IgD-negative memory B cell (primary cell): ENCODE data around the gene FBXL7. TPM values are rescaled to one million over a fixed set of nuclear protein-coding genes. Genes with fewer than 3 reads are reported as not detected.

Experiments used
- H3K27ac Mint-ChIP-seq, 3 donors: one replicate each; pipeline ENCODE4 v1.8.0; 2020 to 2022; ENCODE audit warnings: mild to moderate bottlenecking in 3 of 3, mixed read lengths in 3 of 3, moderate library complexity in 1 of 3
- H3K27me3 Mint-ChIP-seq: one replicate; pipeline ENCODE4 v1.8.0; 2021; ENCODE audit warnings: mixed read lengths
- H3K36me3 Mint-ChIP-seq: one replicate; pipeline ENCODE4 v1.8.0; 2020; ENCODE audit warnings: mild to moderate bottlenecking, mixed read lengths
- H3K4me1 Mint-ChIP-seq, 3 donors: one replicate each; pipeline ENCODE4 v1.8.0; 2020 to 2022; ENCODE audit warnings: mixed read lengths in 3 of 3, mild to moderate bottlenecking in 1 of 3
- H3K4me3 Mint-ChIP-seq, 4 donors: one replicate each; pipeline ENCODE4 v1.8.0; 2020 to 2022; ENCODE audit warnings: mild to moderate bottlenecking in 4 of 4, mixed read lengths in 4 of 4, moderate library complexity in 3 of 4
- H3K9me3 Mint-ChIP-seq, 3 donors: one replicate each; pipeline ENCODE4 v1.8.0; 2020 to 2021; ENCODE audit warnings: mixed read lengths in 3 of 3, mild to moderate bottlenecking in 1 of 3
- polyA plus RNA-seq: library from polyadenylated mRNA; unstranded; fragments of 300-500 nt; fragmentation: Illumina TruSeq; gene quantifications from one replicate; pipeline ENCODE4 v1.2.3, GENCODE V29; 2021

The FBXL7 gene
- polyA plus RNA-seq, 1 donor from 2014 or later, result not detected

DNA sequence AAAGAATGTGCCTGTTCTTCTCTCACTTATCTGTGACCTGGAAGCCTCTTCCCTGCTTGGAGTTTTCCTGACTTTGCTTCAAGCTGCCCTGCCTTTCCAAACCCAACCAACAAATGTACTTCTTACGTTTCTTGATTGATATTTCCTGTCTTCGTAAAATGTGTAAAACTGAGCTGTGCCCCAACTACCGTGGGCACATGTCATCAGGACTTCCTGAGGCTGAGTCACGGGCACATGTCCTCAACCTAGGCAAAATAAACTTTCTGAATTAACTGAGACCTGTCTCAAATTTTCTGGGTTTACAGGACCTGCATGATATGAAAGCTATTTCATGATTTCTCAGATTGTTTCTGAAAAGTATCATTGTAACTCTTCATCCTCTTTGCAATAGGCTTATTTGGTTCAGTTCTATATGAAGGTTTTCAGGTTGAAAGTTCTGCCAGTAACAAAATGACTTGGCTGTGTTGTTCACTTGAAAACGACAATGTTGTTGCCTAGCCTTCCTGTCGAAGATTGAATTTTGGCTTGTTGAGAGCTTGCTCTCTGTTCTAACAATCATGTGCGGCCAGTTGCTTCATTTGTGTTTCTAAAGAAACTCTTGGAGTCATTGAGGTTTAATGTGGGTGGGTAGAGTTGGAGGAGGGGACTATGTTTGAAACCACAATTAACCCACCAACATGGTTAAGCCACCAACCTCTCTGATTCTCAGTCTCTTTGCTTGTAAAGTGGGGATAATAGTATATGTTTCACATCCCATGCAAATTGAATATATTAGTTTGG, 145.6 kb downstream of the FBXL7 start:
- peaks cover 0 to 1% (median 0%) of the 10 kb centered on the region in 3 donors for H3K4me1 Mint-ChIP-seq
- no peak overlapping the region for H3K4me3 Mint-ChIP-seq
- no peak overlapping the region for H3K27ac Mint-ChIP-seq

GRCh38 chr5:15646371-15646770, 146.4 kb downstream of the FBXL7 start:
- Mint-ChIP-seq H3K36me3 (no peaks in the 10 kb centered on the region), H3K4me3 (no peak overlapping the region), H3K27ac (no peak overlapping the region), H3K27me3 (no peaks in the 10 kb centered on the region), H3K4me1 (peaks cover 0 to 1% (median 0%) of the 10 kb centered on the region in 3 donors), H3K9me3 (peaks cover under 1 to 6% (median 3%) of the 10 kb centered on the region in 3 donors)

More for the DNA sequence above, 145.6 kb downstream of the FBXL7 start:
- peaks cover 3 to 6% (median 3%) of the 10 kb centered on the region in 3 donors for H3K9me3 Mint-ChIP-seq
- H3K36me3 Mint-ChIP-seq, result no peaks in the 10 kb centered on the region
- H3K27me3 Mint-ChIP-seq, result no peaks in the 10 kb centered on the region

GRCh38 chr5:15647251-15647650, 147.3 kb downstream of the FBXL7 start:
- Mint-ChIP-seq H3K36me3 (no peaks in the 10 kb centered on the region), H3K27me3 (no peaks in the 10 kb centered on the region), H3K27ac (no peak overlapping the region), H3K9me3 (peaks cover 0 to 6% (median 3%) of the 10 kb centered on the region in 3 donors), H3K4me1 (peaks cover 0 to 1% (median 0%) of the 10 kb centered on the region in 3 donors), H3K4me3 (no peak overlapping the region)

DNA sequence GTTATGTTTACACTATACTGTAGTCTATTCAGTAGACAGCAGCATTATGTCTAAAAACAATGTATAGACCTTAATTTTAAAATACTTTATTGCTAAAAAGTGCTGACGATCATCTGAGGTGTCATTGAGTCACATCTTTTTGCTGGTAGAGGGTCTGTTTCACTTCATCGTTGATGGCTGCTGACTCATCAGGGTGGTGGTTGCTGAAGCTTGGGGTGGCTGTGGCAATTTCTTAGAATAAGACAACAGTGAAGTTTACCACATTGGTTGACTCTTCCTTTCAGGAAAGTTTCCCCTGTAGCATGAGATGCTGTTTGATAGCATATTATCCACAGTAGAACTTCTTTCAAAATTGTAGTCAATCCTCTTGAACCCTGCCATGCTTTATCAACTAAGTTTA, 150.3 kb downstream of the FBXL7 start:
- Mint-ChIP-seq H3K9me3 (peaks cover 0 to 3% (median 3%) of the 10 kb centered on the region in 3 donors), H3K27me3 (no peaks in the 10 kb centered on the region), H3K4me1 (peaks cover 0 to 1% (median 0%) of the 10 kb centered on the region in 3 donors), H3K27ac (no peak overlapping the region), H3K36me3 (no peaks in the 10 kb centered on the region), H3K4me3 (no peak overlapping the region)

DNA sequence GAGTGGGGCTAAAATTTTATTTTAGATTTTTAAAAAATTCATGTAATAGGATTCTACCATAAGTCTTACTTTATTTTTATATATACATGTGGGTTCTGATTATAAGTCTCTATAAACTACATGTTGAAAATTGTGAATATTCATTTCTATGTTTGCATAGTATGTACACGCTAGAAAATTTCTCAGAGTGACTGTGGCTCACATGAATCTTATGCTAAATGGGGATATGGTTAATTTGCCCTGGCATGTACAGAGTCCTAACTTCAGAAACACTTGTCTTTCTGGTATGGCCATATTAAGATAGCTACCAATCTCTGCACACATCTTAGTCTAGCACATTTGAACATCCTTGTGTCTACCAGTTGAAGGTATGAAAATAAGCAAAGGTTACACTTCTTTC, 154.8 kb downstream of the FBXL7 start:
- Mint-ChIP-seq H3K27me3 (no peaks in the 10 kb centered on the region), H3K4me3 (no peak overlapping the region), H3K27ac (no peak overlapping the region), H3K4me1 (no peaks in the 10 kb centered on the region), H3K36me3 (no peaks in the 10 kb centered on the region), H3K9me3 (peaks cover 0 to 3% (median 2%) of the 10 kb centered on the region in 3 donors)

DNA sequence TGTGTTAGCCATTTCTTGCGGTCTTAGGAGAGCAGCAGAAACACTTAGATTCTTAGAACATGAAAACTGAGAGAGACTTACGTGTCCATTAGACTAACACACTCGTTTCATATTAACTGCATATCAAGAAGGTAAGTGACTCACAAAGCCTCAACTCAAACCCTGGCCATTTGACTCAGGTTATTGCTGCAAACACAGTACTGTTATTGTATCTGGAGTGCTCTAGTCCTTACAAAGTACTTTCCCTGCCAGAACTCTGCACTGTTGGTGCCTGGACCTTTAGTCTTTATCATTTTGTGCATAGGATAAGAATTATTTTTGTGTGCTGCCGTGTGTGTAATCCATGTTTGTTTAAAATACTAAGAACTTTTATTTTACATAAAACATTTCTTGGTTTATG, 155.7 kb downstream of the FBXL7 start:
- H3K4me1 Mint-ChIP-seq, result no peaks in the 10 kb centered on the region
- H3K27me3 Mint-ChIP-seq, result no peaks in the 10 kb centered on the region
- peaks cover 0 to 3% (median 2%) of the 10 kb centered on the region in 3 donors for H3K9me3 Mint-ChIP-seq
- no peak overlapping the region for H3K27ac Mint-ChIP-seq
- H3K36me3 Mint-ChIP-seq, result no peaks in the 10 kb centered on the region
- H3K4me3 Mint-ChIP-seq, result no peak overlapping the region

- Mint-ChIP-seq H3K4me1 (no peaks in the 10 kb centered on the region), H3K36me3 (no peaks in the 10 kb centered on the region), H3K27me3 (no peaks in the 10 kb centered on the region), H3K4me3 (no peak overlapping the region), H3K9me3 (peaks cover 0 to 15% (median 3%) of the 10 kb centered on the region in 3 donors), H3K27ac (no peak overlapping the region)
These were observed 165.0 kb downstream of the FBXL7 start for GRCh38 chr5:15664961-15665360.

- Mint-ChIP-seq H3K4me1 (no peaks in the 10 kb centered on the region), H3K9me3 (peaks cover 0 to 10% (median 2%) of the 10 kb centered on the region in 3 donors)
These were observed 169.8 kb downstream of the FBXL7 start for GRCh38 chr5:15669826-15670225.

GRCh38 chr5:15674716-15675115, 174.7 kb downstream of the FBXL7 start:
- Mint-ChIP-seq H3K27ac (no peak overlapping the region), H3K4me3 (no peak overlapping the region), H3K27me3 (no peaks in the 10 kb centered on the region), H3K36me3 (no peaks in the 10 kb centered on the region), H3K9me3 (peaks cover 3 to 17% (median 8%) of the 10 kb centered on the region in 3 donors), H3K4me1 (no peaks in the 10 kb centered on the region)

More at GRCh38 chr5:15669826-15670225, 169.8 kb downstream of the FBXL7 start:
- H3K27ac Mint-ChIP-seq, result no peak overlapping the region
- H3K27me3 Mint-ChIP-seq, result no peaks in the 10 kb centered on the region
- H3K4me3 Mint-ChIP-seq, result no peak overlapping the region
- no peaks in the 10 kb centered on the region for H3K36me3 Mint-ChIP-seq

DNA sequence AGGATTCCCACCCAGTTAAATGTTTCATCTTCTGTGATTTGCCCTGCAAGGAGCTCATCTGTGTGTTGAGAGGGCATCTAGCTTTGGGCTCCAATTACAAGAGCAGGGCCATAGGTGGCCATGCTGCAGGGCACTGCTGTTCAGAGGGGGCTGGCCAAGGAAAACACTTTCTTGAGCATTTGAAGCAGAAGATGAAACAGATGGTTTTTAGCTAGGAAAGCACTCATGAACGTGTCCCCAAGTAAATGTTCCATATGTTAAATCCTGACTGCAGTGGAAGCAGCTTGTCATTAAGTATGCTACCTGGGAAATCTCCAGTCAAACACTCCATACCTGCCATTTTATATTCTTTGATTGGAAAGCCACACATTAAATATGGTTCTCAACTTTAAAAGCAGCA, 176.6 kb downstream of the FBXL7 start:
- H3K27me3 Mint-ChIP-seq, result no peaks in the 10 kb centered on the region
- H3K27ac Mint-ChIP-seq, result no peak overlapping the region
- no peaks in the 10 kb centered on the region for H3K4me1 Mint-ChIP-seq
- peaks cover 3 to 11% (median 7%) of the 10 kb centered on the region in 3 donors for H3K9me3 Mint-ChIP-seq
- H3K36me3 Mint-ChIP-seq, result no peaks in the 10 kb centered on the region
- no peak overlapping the region for H3K4me3 Mint-ChIP-seq

- Mint-ChIP-seq H3K9me3 (peaks cover 3 to 11% (median 9%) of the 10 kb centered on the region in 3 donors), H3K4me1 (peaks cover 0 to 2% (median 0%) of the 10 kb centered on the region in 3 donors), H3K36me3 (no peaks in the 10 kb centered on the region), H3K4me3 (no peak overlapping the region), H3K27me3 (no peaks in the 10 kb centered on the region), H3K27ac (no peak overlapping the region)
These were observed 179.2 kb downstream of the FBXL7 start for GRCh38 chr5:15679161-15679560.

GRCh38 chr5:15680455-15680854, 180.5 kb downstream of the FBXL7 start:
- Mint-ChIP-seq H3K27ac (no peak overlapping the region), H3K4me3 (no peak overlapping the region), H3K36me3 (no peaks in the 10 kb centered on the region), H3K9me3 (peaks cover 3 to 11% (median 9%) of the 10 kb centered on the region in 3 donors), H3K27me3 (no peaks in the 10 kb centered on the region), H3K4me1 (peaks cover 0 to 2% (median 0%) of the 10 kb centered on the region in 3 donors)

- no peak overlapping the region for H3K4me3 Mint-ChIP-seq
- H3K27me3 Mint-ChIP-seq, result no peaks in the 10 kb centered on the region
- H3K4me1 Mint-ChIP-seq, result peaks cover 0 to 2% (median 0%) of the 10 kb centered on the region in 3 donors
- peaks cover 0 to 11% (median 9%) of the 10 kb centered on the region in 3 donors for H3K9me3 Mint-ChIP-seq
- H3K36me3 Mint-ChIP-seq, result no peaks in the 10 kb centered on the region
- H3K27ac Mint-ChIP-seq, result no peak overlapping the region
These were observed 182.1 kb downstream of the FBXL7 start for GRCh38 chr5:15682122-15682521.

- no peak overlapping the region for H3K27ac Mint-ChIP-seq
- no peaks in the 10 kb centered on the region for H3K27me3 Mint-ChIP-seq
- H3K4me3 Mint-ChIP-seq, result no peak overlapping the region
- H3K36me3 Mint-ChIP-seq, result no peaks in the 10 kb centered on the region
- H3K9me3 Mint-ChIP-seq, result peaks cover 0 to 11% (median 9%) of the 10 kb centered on the region in 3 donors
- H3K4me1 Mint-ChIP-seq, result peaks cover 0 to 2% (median 0%) of the 10 kb centered on the region in 3 donors
These were observed 182.6 kb downstream of the FBXL7 start for GRCh38 chr5:15682566-15682965.

DNA sequence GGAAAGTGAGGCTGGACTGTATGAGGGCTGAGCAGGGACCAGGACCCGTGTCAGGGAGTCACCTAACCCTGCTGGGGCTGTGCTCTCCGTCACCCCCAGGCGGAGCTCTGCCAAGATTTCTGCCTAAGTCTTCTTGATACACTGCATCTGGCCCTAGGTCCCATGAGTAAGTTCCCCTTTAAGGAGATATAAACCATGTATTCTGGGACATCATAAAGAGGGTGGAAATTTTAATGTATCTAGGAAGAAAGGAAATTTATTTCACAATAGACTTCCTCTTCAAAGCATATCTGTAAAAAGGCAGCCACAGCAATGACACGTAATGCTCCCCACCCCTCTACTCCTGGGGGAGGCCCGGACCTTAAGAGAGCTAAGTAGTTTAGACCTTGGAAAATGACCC, 183.4 kb downstream of the FBXL7 start:
- Mint-ChIP-seq H3K4me3 (no peak overlapping the region), H3K36me3 (no peaks in the 10 kb centered on the region), H3K9me3 (peaks cover 0 to 11% (median 9%) of the 10 kb centered on the region in 3 donors), H3K27me3 (no peaks in the 10 kb centered on the region), H3K4me1 (peaks cover 0 to 2% (median 0%) of the 10 kb centered on the region in 3 donors), H3K27ac (no peak overlapping the region)

GRCh38 chr5:15687401-15687800, 187.4 kb downstream of the FBXL7 start:
- no peak overlapping the region for H3K27ac Mint-ChIP-seq
- H3K27me3 Mint-ChIP-seq, result no peaks in the 10 kb centered on the region
- H3K4me1 Mint-ChIP-seq, result no peaks in the 10 kb centered on the region
- no peaks in the 10 kb centered on the region for H3K36me3 Mint-ChIP-seq
- H3K4me3 Mint-ChIP-seq, result no peak overlapping the region
- peaks cover 0 to 5% (median 4%) of the 10 kb centered on the region in 3 donors for H3K9me3 Mint-ChIP-seq
